ENCODE results near the gene ESR1.
"Not testable (repeated sequence)": the region's sequence is repeated elsewhere in the genome, so short reads cannot be mapped to it uniquely, and the experiment has no call there.

ESR1 gene

GRCh38 chr6:151899796-151900195, 92.3 kb downstream of the ESR1 start:
- DNase-seq: not testable (repeated sequence)

DNA sequence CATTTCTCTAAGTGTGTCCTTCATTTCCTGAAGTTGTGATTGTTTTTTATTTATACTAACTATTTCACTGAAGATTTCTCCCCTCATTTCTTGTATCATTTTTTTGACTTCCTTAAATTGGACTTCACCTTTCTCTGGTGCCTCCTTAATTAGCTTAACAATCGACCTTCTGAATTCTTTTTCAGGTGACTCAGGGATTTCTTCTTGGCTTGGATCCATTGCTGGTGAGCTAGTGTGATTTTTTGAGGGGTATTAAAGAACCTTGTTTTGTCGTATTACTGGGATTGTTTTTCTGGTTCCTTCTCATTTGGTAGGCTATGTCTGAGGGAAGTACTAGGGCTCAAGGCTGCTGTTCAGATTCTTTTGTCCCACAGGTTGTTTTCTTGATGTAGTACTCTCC, 92.8 kb downstream of the ESR1 start:
- DNase-seq: no peak

DNA sequence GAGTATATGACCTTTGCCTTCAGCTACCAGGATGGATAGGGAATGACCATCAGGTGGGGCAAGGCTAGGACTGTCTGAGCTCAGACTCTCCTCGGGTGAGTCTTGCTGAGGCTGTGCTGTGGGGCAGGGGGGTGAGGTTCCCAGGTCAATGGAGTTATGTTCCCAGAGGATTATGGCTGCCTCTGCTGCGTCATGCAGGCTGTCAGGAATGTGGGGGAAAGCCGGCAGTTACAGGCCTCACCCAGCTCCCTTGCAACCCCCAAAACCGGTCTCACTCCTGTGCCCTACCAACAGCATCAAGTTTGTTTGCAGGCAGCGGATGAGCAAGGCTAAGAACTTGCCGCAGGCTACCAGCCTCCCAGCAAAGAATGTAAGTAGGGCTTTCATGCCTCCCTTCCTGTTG, 93.5 kb downstream of the ESR1 start:
- no peak for DNase-seq

DNA sequence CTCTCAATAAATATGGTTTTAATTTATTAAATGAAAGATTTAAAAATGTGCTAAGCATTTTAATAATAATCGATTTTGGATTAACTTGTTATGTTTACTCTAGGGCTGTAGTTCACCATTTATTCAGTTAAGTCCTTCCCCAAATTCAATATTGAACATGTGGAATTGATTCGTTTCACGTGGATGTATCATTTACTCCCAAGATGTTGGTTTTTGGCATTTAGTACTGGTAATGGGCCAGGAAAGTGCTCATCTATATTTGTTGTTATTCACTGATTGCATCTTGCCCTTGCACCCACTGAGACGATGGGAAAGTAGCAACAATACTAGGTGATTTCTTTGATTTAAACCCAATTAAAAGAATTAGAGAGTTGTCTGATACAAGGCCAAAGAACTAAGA, 97.1 kb downstream of the ESR1 start:
- DNase-seq: no peak

GRCh38 chr6:151905072-151905471, 97.6 kb downstream of the ESR1 start:
- no peak for DNase-seq

DNA sequence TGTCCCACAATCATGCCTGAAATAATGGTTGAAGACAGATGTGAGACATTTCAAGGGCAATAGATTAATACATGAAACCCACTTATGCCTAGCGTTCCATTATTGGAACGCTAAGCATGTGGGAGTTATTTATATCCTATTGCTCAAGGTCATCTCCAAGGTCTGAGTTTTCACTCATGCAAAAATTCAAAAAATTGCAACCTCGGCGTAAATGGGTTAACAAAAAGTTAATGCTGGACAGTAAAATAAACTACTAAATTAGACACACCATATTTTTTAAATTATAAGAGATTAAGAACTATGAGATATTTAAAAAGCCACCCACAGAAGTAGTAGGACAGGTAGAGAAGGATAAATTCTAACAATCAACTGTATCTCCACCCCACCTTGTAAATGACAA, 98.4 kb downstream of the ESR1 start:
- DNase-seq: no peak

DNA sequence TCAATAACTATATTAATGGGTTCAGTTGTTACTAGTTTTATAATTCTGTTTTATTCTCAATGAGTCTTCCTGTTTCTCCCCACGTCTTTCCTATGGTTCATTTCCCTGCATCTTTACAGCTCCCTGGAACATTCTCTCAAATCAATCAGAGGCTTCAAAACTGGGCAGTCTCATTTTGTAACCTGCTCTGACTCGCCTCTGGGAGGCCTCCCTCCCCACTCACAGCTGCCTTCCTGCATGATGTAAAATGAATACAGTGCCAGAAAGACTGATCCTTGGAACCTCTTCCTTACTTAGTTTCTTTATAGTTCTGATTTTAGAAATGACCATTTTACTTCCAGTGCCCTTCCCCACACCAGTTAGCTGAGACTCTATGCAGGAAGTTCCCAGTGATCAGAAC, 103.9 kb downstream of the ESR1 start:
- DNase-seq: no peak

GRCh38 chr6:151914484-151914883, 107.0 kb downstream of the ESR1 start:
- no peak for DNase-seq

DNA sequence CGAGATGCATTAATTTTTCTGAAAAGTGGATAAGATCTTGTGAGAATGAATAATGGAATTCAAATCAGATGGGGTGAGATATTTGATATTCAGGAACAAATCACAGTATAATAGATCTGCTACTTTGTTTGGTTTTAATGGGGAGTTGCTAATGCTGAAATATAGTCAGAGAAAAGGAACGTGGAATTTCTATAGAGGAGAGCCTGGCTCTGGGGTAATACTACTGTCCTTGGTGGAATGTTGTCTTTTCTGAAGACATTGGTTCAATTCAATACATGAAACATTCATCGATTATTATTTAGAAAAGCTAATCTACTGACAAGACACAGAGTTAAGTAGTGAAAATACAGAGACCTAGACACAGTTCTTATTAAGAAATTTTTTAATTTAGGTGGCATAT, 108.6 kb downstream of the ESR1 start:
- no peak for DNase-seq

- peak; percentile 33 for DNase-seq
These were observed 109.2 kb downstream of the ESR1 start for GRCh38 chr6:151916680-151917164.

GRCh38 chr6:151917531-151918329, 110.2 kb downstream of the ESR1 start:
- no peak for DNase-seq

DNA sequence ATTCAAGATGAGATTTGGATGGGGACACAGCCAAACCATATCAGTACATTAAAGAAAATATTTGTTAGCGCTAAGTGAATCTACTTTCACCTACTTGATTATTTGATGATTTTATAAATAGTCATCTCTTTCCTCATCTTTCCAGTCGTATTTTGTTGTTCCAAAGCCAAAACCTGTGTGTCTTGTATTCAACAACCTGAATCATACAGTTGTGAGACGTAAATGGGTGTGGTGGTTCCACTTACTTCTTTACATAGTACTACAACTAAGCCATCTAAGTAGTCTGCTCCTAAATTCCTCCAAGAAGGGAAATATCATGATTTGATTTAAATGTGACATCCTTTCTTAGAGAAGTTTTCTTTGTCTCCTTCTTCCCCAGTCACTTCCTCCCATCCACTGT, 132.8 kb downstream of the ESR1 start:
- no peak for DNase-seq

GRCh38 chr6:151948002-151948743, 140.7 kb downstream of the ESR1 start:
- DNase-seq: no peak

- DNase-seq: peak; percentile 34
These were observed 150.8 kb downstream of the ESR1 start for GRCh38 chr6:151958332-151958731.

- no peak for DNase-seq
These were observed 151.6 kb downstream of the ESR1 start for GRCh38 chr6:151959086-151959485.

- no peak for DNase-seq
These were observed 154.3 kb downstream of the ESR1 start for GRCh38 chr6:151961809-151962208.

GRCh38 chr6:151962246-151962846, 154.9 kb downstream of the ESR1 start:
- DNase-seq: no peak

- no peak for DNase-seq
These were observed 155.5 kb downstream of the ESR1 start for GRCh38 chr6:151963001-151963400.

- DNase-seq: not testable (repeated sequence)
These were observed 156.9 kb downstream of the ESR1 start for GRCh38 chr6:151964412-151964811.

- no peak for DNase-seq
These were observed 166.7 kb downstream of the ESR1 start for GRCh38 chr6:151974061-151974617.

GRCh38 chr6:151975795-151976194, 168.3 kb downstream of the ESR1 start:
- DNase-seq: no peak

GRCh38 chr6:151988199-151988598, 180.7 kb downstream of the ESR1 start:
- DNase-seq: not testable (repeated sequence)

DNA sequence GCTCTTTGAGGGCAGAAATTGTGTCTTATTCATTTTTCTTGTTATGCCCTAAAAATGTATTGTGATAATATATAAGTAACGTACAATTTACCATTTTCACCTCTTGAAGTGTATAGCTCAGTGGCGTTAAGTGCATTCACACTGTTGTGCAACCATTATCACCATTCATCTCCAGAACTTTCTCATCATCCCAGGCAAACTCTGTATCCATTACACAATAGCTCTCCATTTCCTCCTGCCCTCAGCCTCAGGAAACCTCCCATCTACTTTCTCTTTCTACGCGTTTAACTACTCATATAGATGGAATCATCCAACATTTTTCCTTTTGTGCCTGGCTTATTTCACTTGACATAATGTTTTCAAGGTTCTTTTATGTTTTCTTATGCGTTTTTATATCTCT, 184.6 kb downstream of the ESR1 start:
- DNase-seq: no peak

DNA sequence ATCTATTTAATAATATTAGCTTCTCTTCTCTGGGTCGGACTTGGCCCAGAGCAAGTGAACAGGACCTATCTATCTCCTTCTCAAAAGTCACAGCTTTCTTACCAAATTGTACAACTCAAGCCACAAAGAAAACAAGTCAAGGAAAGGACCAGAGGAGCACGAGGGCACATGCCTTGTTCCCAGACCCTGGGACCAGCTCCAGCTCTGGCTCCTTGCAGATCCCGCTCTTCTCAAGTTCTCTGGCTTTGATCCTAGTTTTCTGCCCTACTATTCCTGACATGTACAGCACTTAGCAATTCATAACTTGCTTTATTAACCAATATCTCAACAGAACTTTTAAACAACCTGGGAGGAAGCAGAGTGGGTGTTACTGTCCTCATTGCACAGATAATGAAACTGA, 185.9 kb downstream of the ESR1 start:
- no peak for DNase-seq

All from amniotic stem cell (primary cell).